GM21723 (cell line): ENCODE results near the gene DUSP11.
"Not testable (repeated sequence)": the region's sequence is repeated elsewhere in the genome, so short reads cannot be mapped to it uniquely, and the experiment has no call there.

Experiments
- ATAC-seq: cut with Tn5 transposase; IDR thresholded peaks from one replicate; pipeline ENCODE4 v1.9.1; 2021; ENCODE audit warnings: mild to moderate bottlenecking, moderate library complexity; ENCODE audit not compliant: unreplicated experiment

The DUSP11 gene

DNA sequence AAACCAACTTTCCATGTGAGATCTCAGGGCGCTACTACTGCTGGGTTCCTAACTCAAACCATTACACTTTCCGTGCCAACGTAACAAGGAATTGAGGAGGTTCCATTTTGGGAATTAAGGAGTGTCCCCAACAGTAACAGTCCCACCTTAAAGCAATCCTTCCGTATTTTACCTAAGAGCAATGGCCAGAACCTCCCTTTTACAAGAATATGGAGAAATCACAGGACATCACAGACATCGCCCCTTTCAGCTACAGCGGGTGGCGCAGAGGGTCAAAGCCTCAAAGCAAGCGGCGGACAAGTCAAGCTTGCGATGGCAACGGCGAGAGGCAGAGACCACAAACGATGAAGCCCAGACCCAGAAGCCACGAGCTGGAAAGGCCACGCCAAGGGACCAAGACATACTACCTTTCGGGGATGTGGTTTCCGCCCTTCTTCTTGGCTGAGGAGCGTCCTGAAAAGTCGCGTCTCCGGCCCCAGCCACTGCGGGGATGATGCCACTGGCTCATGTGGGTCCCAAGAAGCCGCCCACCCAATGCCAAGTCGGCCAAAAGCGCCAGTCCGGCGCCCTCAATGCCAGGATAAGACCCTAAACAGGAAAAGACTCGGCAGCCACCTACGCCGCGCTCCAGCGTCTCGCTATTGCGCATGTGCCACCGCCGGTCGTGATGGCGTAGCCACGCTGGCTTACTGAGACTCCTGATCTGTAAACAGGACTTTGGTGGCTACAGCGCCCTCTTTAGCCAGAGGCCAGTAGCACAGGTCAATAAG is at the start of gene DUSP11:
Gene DUSP11, minus strand, starts transcription at position 637 of the 770 bp plus-strand sequence. Its CDS starts 129 bp downstream, at position 508.
- ATAC-seq = peak; percentile 99

DNA sequence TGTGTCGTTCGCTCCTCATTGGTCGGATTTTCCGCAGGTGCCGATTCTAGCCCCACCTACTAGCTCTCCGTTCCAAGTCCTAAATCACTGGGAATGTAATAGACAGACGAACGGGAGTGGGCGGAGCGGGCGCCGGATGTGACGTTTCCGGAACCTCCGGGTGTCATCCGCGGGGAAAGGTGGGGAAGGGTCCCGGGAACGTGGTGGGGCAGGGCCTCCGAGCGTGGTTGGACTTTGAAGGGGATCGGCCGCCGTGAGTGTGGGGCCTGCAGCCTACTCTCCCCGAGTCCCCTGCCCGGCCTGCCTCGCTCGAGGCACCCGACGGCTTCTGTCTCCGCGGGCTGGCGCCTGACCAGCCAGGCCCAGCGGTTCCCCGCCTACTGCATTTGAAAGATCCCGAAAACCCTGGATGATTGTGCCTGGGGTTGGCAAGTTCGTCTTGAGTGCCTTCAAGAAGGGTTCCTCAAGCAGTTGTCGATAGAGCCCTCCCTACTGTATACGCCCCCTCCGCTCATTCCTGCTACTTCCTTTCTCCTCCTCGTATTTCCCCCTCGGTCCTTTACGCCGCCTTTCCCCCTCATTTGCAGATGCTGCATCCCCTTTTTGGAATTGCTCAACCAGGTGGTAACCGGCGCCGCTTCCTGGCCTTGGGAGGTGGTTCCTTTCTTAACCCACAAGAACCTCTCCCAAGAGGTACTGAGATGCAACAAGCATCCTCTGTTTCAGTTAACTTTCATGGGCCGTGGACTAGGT is 49.1 kb upstream of the DUSP11 start, which contains the start of gene STAMBP:
Gene STAMBP, plus strand, starts transcription at position 144 of the 753 bp plus-strand sequence. CDS start 1,896 bp downstream, outside the sequence.
- ATAC-seq = peak; percentile 86

DNA sequence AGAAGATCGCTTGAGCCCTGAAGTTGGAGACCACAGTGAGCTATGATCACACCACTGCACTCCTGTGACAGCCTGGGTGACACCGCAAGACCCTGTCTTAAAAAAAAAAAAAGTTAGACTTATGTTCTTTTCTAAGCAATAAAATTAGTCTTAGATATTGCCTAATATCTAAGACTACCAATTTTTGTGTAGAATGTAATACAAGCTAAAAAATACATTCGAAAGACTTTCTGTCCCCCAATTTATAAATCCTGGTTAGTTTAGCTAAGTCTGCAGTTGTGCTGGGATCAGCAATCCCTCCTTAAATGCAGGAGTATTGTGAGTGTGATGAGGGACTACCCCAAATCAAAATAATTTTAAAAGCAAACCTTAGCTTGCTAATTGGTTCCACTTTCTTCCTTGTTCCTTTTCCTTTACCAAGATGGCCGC is 48.5 kb upstream of the DUSP11 start:
- ATAC-seq = no peak

DNA sequence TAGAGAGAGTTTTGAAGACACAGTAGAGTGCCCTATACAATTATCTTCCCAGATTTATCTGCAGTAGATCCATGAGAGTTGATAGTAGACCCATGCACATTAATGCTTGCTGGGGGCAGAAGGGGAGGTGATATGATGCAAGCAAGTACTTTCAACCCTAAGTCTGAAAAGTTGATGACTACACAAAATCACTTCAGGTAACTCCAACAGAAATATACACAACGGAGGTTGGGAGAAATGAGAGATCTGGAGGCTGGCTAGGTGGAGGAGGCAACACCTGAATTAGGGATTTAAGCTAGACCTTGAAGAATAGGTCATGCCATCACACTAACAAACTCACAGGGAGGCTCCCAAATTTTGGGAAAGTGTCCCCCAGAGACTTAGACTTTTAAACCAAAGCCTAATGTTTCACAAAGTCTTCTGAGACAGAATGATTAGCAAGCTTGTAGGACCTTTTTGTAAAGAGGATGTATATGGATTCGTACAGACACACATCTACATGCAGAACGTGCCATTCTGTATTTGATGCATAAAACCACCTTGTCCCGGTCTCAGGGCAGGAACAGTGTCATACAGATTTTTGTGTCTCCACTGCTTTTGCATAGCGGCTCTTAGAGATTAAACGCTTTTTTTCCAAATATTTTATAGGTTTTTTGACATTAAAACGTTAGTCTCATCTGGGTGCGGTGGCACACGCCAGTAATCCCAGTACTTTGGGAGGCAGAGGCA is 47.9 kb upstream of the DUSP11 start:
- ATAC-seq = no peak

DNA sequence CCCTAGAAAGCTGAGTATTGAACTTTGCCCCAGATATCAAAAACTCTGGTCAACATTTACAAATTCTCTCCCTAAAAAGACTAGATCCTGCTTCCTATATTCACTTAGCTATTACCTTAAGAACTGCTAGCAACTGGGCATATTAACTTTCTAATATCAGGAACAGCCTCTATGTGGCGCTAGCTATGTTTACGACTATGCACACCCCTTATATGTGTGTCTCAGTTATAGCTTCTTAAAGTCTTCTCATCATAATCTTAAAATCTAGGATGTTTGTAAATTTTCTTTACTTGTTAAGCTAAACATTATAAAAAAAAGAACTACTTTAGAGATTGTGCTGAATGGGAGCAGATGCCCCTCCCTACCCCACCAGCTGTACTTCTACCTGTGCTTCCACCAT is 47.1 kb upstream of the DUSP11 start:
- ATAC-seq = no peak

DNA sequence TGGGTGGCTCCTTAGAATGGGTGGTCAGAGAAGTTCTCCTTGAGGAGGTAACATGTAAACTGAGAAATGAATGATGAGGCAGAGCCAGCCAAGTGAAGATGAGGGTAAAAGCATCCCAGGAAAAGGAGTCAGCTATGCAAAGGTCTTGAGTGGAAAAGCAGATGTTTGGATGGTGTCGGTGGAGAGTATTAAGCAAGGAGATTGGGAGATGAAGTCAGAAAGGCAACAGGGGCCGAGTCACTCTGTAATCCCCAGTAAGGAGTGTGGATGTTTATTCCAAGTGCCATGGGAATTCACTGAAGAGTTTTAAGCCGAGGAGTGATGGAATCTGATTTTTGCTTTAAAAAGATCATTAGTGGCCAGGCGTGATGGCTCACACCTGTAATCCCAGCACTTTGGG is 45.5 kb upstream of the DUSP11 start:
- ATAC-seq = no peak

DNA sequence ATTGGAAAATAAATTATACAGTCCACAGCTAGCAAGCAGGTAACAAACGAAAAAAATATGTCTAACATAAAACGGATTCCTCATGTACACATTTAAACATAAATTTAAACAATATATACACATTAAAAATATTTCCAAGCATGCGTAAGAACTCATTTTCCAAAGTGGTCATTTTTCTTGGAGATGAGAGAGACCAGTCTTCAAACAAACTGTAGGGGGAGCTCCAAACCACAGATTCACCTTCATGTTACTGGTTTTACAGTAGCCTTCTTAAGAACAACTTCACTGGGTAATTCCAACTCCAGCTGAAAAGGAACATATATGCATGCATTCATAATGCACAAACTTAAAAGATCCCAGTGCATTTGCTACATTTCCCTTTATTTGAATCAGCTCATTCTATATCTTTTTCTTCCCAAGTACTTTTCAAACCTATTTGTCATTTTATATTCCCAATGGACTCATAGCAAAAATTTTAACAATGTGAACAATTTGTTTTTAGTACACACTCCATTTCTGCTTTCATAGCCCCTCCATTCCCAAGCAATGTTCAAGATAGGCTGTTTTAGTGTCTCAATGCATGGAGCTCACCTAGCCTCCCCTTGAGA is 44.1 kb upstream of the DUSP11 start:
- ATAC-seq = no peak

DNA sequence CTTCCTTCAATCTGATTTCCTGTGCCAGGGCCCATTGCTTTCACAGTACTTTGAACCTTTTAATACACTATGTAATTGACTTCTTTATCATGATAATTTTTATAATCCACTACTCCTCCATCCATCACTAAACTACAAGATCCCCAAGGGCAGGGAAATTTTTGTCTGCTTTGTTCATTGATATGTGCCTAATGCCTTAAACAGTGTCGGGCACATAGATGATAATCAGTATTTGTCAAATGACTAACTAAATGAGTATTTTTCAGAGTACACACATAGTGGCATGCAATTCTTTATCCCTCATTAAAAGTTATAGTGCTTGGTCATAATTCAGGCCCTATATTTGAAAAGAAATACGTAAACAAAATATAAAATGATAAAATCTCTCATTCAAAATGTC is 43.5 kb upstream of the DUSP11 start:
- ATAC-seq = no peak

DNA sequence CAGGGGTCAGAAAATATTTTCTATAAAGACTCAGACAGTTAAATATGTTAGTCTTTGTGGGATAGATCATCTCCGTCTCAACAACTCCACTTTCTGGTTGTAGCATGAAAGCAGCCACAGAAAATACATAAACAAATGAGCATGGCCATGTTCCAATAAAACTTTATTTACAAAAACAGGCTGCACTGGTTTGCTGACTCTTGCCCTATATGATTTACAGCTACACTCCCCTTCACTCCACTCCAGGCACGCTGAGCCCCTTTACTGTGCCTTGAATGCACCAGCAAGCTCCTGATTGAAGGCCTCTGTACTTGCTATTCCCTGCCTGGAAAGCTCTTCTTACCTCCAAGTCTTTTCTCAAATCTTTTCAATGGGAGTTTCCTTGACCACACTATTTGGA is 43.1 kb upstream of the DUSP11 start:
- ATAC-seq = no peak

DNA sequence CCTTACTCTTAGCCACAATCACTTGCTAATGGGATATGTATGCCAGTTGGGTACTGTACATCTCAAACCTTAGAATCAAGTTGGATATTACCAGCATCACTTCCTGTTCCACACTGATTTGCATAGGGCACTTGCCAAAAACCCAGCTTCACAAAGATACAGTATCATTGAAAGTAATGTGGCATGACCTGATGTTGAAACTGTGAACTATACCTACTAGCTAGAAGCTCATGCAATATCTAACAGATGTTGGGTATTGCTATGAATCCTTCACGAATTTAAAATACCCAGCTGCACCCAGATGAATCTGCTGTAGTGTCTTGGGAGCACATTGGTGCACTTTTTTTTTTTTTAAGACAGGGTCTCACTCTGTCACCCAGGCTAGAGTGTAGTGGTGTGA is 42.4 kb upstream of the DUSP11 start:
- ATAC-seq = peak; percentile 49

DNA sequence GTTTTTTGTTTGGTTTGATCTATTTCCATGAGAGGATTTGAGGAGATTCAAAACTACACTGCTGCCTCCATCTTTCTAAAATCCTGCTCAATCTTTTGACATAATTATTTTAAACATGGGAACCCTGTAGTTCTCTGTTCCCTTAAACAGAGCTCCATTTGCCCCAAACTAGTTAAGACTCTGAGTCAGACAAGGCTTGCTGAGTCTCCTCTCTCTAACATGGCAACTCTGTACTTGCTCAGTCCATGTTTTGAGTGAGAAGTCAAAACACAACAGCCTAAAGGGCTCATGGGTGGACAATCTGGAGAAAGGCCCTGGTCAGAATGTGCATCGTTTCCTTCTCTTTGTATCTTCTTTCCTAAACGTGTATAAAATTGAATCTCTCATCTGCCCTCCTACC is 41.8 kb upstream of the DUSP11 start:
- ATAC-seq = no peak

DNA sequence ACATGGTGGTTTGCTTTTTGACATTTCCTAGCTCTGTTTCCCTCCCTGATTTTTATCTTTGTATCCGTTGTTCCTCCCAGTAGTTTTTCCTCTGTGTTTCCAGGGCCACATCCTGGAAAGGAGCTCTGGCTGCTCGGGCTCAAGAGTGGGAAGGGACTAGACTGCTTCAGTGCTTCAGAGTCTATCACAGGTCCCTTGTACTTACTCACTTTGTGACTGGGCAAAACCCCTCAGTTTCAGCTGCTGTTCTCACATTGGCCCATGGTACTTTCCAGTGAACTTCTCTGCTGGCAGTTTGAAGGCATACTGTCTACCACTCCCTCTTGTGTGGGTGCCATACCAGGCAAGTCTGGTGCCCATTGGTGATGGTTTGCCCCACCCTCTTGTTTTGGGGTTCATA is 41.3 kb upstream of the DUSP11 start:
- ATAC-seq = peak; percentile 63

DNA sequence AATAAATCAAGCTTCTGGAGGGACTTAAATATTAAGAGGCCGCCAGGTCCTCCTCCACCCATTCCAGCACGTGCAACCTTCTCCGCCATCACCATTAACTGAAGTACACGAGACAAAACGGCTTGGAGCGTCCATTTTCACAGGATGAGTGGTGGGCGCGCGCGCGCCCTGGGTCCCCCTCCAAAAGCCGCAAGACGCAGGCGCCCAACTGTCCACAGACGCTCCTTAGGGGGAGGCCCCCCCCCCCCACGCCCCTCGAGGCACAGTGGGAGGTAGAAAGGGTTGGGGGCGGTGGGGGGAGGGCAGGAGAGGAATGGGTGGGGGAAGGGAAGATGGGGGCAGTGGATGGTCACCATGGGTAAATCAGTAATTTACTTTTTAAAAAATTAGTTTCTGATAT is 38.4 kb upstream of the DUSP11 start:
- no peak for ATAC-seq

DNA sequence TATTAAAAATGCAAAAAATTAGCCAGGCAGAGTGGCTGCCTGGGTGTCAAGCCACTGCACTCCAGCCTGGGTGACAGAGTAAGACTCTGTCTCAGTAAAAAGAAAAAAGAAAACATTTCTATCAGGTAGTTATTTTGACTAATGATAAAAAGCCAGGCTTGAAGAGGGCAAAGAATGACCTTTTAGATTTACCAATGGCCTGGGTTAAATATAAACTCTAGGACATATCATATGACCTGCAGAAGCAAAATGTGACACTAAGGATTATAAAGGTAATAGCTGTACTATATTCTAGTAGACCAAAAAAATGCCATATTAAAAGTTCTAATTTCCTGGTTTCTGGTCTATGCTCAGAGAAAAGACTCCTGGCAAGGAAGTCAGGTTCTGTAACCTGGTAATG is 32.7 kb upstream of the DUSP11 start:
- no peak for ATAC-seq

DNA sequence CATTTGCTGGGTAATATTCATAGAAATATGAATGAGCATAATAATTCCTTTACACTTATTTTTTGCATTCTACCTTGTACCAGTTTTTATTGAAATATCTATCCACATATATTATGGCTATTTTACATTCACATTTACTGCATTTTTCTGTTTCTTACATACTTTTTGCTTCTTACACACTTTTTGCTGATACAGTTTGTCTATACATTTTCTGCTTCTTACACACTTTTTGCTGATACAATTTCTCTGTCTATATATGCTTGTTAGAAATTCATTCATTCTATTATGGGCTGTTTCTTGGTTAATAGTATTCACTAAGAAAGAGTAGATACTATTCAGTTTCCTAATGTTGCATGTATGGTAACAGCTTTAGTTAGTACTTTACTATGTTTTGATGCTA is 32.0 kb upstream of the DUSP11 start:
- no peak for ATAC-seq

DNA sequence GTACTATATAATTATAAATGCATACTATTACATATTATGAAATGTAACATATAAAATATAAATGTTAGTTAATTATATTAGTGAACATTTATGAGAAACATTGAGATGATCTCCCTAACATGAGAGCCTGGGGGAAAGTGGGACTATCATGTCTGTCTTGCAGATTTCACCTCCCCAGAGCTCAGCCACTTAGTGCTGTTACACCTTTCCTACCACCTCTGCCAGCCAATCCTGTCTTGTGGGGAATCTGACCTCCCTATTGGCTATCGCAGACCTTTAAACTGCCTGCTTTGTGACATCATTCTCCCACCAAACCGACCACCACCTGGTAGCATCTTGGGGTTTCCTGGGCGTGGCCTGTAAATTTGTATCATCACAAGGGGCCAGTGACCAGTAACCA is 4.0 kb upstream of the DUSP11 start, which contains the start of gene C2orf78:
Gene C2orf78, plus strand, starts transcription at position 301 of the 400 bp plus-strand sequence. CDS start 127 bp downstream, outside the sequence.
- not testable (repeated sequence) for ATAC-seq

DNA sequence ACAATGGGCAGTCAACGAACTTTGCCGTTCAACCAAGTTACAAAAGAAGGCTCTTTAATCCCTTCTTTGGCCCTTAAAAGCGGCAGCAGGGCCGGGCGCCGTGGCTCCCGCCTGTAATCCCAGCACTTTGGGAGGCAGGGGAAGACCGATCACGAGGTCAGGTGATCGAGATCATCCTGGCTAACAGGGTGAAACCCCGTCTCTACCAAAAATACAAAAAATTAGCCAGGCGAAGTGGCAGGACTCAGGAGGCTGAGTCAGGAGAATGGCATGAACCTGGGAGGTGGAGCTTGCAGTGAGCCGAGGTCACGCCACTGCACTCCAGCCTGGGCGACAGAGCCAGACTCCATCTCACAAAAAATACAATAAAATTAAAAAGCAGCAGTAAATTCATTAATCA is 3.5 kb upstream of the DUSP11 start:
- not testable (repeated sequence) for ATAC-seq

DNA sequence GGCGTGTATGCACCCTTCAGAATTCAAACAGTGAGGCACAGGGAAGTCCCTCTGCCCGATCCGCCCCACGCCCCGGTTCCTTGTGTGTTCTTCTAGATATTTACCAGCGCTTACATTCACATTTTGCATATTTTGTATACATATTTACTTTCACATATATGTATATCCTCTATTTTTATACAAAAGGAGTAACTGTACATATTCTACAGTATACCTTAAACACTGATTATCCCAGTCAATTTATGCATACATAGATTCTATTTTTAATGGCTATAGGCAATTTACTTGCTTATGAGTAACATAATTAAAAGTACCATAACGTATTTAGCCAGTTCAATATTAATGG is 307 bp upstream of the DUSP11 start:
- ATAC-seq = no peak

DNA sequence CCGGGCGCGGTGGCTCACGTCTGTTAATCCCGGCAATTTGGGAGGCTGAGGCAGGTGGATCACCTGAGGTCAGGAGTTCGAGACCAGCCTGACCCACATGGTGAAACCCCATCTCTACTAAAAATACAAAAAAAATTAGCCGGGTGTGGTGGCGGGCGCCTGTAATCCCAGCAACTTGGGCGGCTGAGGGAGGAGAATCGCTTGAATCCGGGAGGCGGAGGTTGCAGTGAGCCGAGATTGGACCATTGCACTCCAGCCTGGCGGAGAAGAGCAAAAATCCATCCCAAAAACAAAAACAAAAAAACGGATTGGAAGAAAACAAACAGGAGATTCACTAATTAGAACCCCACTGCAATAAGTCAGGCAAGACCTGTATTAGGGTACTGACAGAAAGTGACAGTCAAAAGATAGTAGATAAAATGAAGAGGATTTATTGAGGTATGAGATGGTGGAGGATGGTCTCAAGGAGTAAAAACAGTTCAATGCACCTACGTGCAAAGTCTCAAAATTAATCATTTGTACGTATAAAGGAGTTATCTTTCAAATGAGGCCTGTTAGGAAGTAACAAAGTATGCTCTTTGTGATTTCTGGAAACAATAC is 936 bp downstream of the DUSP11 start:
- ATAC-seq = peak; percentile 6

DNA sequence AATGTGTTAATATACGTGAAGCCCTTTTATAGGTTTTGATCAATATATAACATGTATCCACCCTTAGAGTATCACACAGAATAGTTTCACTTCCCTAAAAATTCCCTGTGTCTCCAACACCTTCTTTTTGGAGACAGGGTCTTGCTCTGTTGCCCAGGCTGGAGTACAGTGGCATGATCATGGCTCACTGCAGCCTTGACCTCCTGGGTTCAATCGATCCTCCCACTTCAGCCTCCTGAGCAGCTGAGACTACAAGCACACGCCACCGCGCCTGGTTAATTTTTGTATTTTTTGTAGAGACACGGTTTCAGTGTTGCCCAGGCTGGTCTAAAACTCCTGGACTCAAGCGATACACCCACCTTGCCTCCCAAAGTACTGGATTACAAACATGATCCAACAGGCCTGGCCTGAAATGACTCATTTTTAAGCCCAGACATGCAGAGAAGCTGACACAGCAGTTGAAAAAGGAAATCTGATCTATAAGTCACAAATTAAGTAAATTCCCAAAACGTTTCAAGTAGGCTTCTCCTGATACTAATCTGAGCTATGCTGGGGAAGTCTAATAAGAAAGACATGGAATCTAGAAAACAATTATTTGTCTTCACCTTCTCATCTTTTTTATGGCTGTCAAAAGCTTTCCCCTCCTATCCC is 2.9 kb downstream of the DUSP11 start:
- ATAC-seq = no peak
